Measurements from ENCODE around the gene ODAM. TPM values are rescaled to one million over a fixed set of nuclear protein-coding genes. Genes with fewer than 3 reads are reported as not detected.
"Not testable (repeated sequence)": the region's sequence is repeated elsewhere in the genome, so short reads cannot be mapped to it uniquely, and the experiment has no call there.

ODAM gene
- total RNA-seq, 1 donor from 2014 or later, result not detected

DNA sequence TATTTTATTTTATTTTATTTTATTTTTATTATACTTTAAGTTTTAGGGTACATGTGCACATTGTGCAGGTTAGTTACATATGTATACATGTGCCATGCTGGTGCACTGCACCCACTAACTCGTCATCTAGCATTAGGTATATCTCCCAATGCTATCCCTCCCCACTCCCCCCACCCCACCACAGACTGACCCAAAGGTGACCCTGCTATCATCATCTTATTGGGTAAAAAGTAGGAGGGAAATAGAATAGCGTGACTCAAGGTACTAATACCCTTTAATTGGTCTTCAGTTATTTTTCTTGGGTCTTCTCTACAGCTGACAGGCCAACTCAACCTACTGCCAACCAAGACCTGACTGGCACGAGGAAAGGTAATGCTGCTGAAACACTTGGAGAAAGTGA is 46.8 kb downstream of the ODAM start, which contains the start of gene CSN3:
Gene CSN3, plus strand, starts transcription at position 301 of the 400 bp plus-strand sequence. CDS start 2,223 bp downstream, outside the sequence.
- H3K4me1 Mint-ChIP-seq; H3K27me3 Mint-ChIP-seq; DNase-seq; intact Hi-C loops (cut with micrococcal nuclease); H3K9me3 Mint-ChIP-seq; H3K4me3 Mint-ChIP-seq; H3K27ac Mint-ChIP-seq; H3K36me3 Mint-ChIP-seq (ENCODE audit: low read depth): not testable (repeated sequence)

DNA sequence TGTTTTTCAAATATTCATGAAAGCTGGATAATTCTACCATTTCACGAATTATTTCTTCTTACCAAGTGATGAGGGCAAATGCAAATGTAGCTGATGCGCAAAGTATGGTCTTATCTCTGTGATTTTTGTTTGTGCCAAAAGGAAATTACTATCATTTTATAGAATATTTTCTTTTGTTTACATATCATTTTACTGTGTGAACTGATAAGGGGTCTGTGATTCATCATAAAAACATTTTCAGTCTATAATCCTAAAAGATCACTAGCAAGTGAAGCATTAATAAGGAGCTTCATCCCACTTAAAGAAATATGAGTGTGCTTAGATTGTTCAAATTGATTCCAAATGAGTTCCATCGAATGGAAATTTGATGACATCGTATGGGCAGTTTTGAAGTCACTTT is 47.6 kb downstream of the ODAM start:
- no peak overlapping the region for H3K27ac Mint-ChIP-seq
- no peak for DNase-seq

DNA sequence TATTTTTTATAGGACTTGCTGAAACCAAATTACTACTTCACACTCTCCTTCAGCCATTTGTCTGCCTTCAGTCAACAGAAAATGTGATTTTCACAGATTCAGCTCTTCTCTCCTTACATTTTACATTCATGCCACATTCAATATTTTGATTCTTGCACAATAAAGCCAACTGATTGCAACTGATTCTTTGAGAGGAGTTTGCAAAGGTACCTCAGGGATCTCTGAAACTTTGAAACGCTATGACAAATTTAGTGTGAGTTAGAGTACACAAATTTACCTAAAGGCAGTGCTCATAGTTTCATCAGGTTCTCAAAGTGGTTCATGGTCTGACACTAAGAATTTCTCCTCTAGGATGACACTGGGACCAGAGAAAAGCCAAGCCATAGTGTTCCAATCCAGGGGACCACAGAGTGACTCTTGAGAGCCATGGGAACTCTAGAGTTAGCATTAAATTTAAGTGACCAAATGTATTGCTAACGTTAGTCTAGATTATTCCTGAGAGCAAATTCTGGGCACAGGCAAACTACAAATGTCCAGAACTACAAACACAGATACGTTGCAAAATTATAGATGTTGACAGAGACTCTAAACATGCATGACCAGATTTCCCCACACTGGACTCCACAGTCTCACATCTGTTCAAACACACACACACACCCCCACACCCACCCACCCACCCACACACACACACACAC is 55.9 kb downstream of the ODAM start:
- intact Hi-C loops (cut with micrococcal nuclease), result no loop called here
- Mint-ChIP-seq H3K36me3 (ENCODE audit: low read depth) (no peaks in the 10 kb centered on the region), H3K27ac (no peak overlapping the region), H3K4me3 (no peak overlapping the region), H3K27me3 (no peaks in the 10 kb centered on the region), H3K4me1 (no peaks in the 10 kb centered on the region), H3K9me3 (no peaks in the 10 kb centered on the region)
- no peak for DNase-seq

More for the DNA sequence above, 47.6 kb downstream of the ODAM start:
- no peak overlapping the region for H3K4me3 Mint-ChIP-seq
- no peaks in the 10 kb centered on the region for H3K36me3 Mint-ChIP-seq (ENCODE audit: low read depth)
- intact Hi-C loops (cut with micrococcal nuclease), result no loop called here
- H3K27me3 Mint-ChIP-seq, result no peaks in the 10 kb centered on the region
- no peaks in the 10 kb centered on the region for H3K9me3 Mint-ChIP-seq
- H3K4me1 Mint-ChIP-seq, result no peaks in the 10 kb centered on the region

DNA sequence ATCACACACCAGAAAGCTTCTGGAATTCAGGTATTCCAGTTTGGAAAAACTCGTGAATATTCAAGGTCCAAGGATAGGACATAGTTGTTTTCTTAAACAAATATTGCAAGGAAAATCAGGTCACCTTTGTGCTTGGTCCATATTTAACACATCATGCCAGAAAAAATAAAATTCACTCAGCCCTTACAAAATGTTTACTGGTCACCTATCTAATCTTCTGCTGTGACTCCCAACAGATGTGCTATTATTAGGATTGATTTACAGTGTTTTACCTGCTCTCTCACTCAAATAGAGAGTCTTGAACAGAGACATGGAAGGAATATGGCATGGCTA is 56.4 kb downstream of the ODAM start:
- no peaks in the 10 kb centered on the region for H3K9me3 Mint-ChIP-seq
- no peaks in the 10 kb centered on the region for H3K36me3 Mint-ChIP-seq (ENCODE audit: low read depth)
- intact Hi-C loops (cut with micrococcal nuclease), result no loop called here

More for the DNA sequence above, 56.4 kb downstream of the ODAM start:
- H3K27me3 Mint-ChIP-seq, result no peaks in the 10 kb centered on the region
- DNase-seq, result no peak
- no peak overlapping the region for H3K4me3 Mint-ChIP-seq
- no peaks in the 10 kb centered on the region for H3K4me1 Mint-ChIP-seq
- no peak overlapping the region for H3K27ac Mint-ChIP-seq

Other genes with a start within 250 kb of the ODAM start
- gene CSN2, start 230.0 kb upstream of the ODAM start, total RNA-seq, result not detected in 2 replicates
- gene STATH, start 199.8 kb upstream of the ODAM start, total RNA-seq, result not detected in 2 replicates
- not detected in 2 replicates for gene HTN3, start 167.3 kb upstream of the ODAM start, total RNA-seq
- not detected in 2 replicates for gene HTN1, start 145.3 kb upstream of the ODAM start, total RNA-seq
- not detected in 2 replicates for gene PRR27, start 41.5 kb upstream of the ODAM start, total RNA-seq
- gene FDCSP, start 30.4 kb downstream of the ODAM start, total RNA-seq, result not detected in 2 replicates
- gene CSN3, start 46.9 kb downstream of the ODAM start, total RNA-seq, result not detected in 2 replicates
- not detected in 2 replicates for gene CABS1, start 139.3 kb downstream of the ODAM start, total RNA-seq
- gene SMR3A, start 165.0 kb downstream of the ODAM start, total RNA-seq, result not detected in 2 replicates
- not detected in 2 replicates for gene SMR3B, start 187.4 kb downstream of the ODAM start, total RNA-seq
- not detected in 2 replicates for gene OPRPN, start 202.2 kb downstream of the ODAM start, total RNA-seq

Data from activated CD4-positive, alpha-beta T cell treated with anti-CD3 and anti-CD28 coated beads, Interleukin-2, amount 10 ng/mL, durations not matched to agents 24 days and 14 days (primary cell).